B cell (primary cell): ENCODE measurements around the gene RPS6KL1. TPM values are rescaled to one million over a fixed set of nuclear protein-coding genes. Genes with fewer than 3 reads are reported as not detected.
A peak's percentile ranks its signal among the peaks of the same experiment; 100 is the strongest.

Experiments used
- ATAC-seq: fragments of 200-7000 bp; cut with Tn5 transposase; one replicate; pipeline ENCODE4 v1.10.0; 2021; ENCODE audit warnings: low read depth, mild to moderate bottlenecking, moderate number of reproducible peaks, moderate library complexity
- CTCF ChIA-PET: fragments of 350-600 bp; sonication (Branson Sonifier 250); formaldehyde crosslinking; loops from one replicate; lab custom pipeline; 2021; ENCODE audit warnings: antibody characterized with exemption, inconsistent platforms; lab: Charles Lee
- POLR2A ChIA-PET: fragments of 350-600 bp; sonication (Branson Sonifier 250); formaldehyde crosslinking; loops from one replicate; lab custom pipeline; 2021; ENCODE audit warnings: antibody characterized with exemption; lab: Charles Lee
- DNase-seq: peaks from one replicate; pipeline ENCODE4 v3.0.0; 2013
- H2AFZ ChIP-seq: 2 replicates; pipeline ENCODE4 v1.6.1; 2012; ENCODE audit warnings: mild to moderate bottlenecking, low read depth, low read length; ENCODE audit not compliant: insufficient read depth, poor library complexity, severe bottlenecking
- H3K27ac ChIP-seq, 2 donors: 1 replicate in 1 of 2; 2 replicates in 1 of 2; pipeline ENCODE4 v1.5.1; 2012 to 2013; ENCODE audit warnings: low read length in 2 of 2, mild to moderate bottlenecking in 2 of 2, moderate library complexity in 1 of 2
- H3K27me3 ChIP-seq, 4 experiments: fragments of 200-600 bp in 1 of 4; sonication (generic) in 1 of 4; replicated peaks in 1 of 4; 1 replicate in 2 of 4; 2 replicates in 2 of 4; pipeline versions ENCODE4 v1.6.1 to v1.7.0; 2013 to 2016; ENCODE audit warnings: low read length in 3 of 4, mild to moderate bottlenecking in 2 of 4, mixed read lengths in 1 of 4, moderate library complexity in 1 of 4; ENCODE audit not compliant: insufficient read depth in 4 of 4, control insufficient read depth in 3 of 4; ENCODE audit errors: control extremely low read depth in 1 of 4
- H3K36me3 ChIP-seq, 2 experiments: replicated peaks in 1 of 2; 1 replicate in 1 of 2; 2 replicates in 1 of 2; pipeline versions ENCODE4 v1.6.1 to v1.7.1; 2013; ENCODE audit warnings: low read length in 1 of 2; ENCODE audit not compliant: insufficient read depth in 2 of 2, control insufficient read depth in 1 of 2; ENCODE audit errors: control extremely low read depth in 1 of 2, extremely low read depth in 1 of 2
- H3K4me1 ChIP-seq, 2 donors: fragments of 200-600 bp in 1 of 2; sonication (generic) in 1 of 2; 1 replicate in 1 of 2; 2 replicates in 1 of 2; pipeline versions ENCODE4 v1.5.1 to v1.6.1; 2013 to 2017; ENCODE audit warnings: low read length in 2 of 2; ENCODE audit not compliant: control insufficient read depth in 2 of 2, insufficient read depth in 2 of 2
- H3K4me2 ChIP-seq: replicated peaks from 2 replicates; pipeline ENCODE3; 2012; ENCODE audit warnings: mild to moderate bottlenecking, low read depth, low read length; ENCODE audit not compliant: poor library complexity, severe bottlenecking
- H3K4me3 ChIP-seq, 5 experiments: fragments of 200-600 bp in 1 of 5; sonication (generic) in 1 of 5; 1 replicate in 3 of 5; 2 replicates in 2 of 5; pipeline versions ENCODE4 v1.5.1 to v1.7.0; 2011 to 2016; ENCODE audit warnings: low read length in 4 of 5, mild to moderate bottlenecking in 4 of 5, low read depth in 2 of 5, control low read depth in 1 of 5, moderate library complexity in 1 of 5; ENCODE audit not compliant: insufficient read depth in 1 of 5; ENCODE audit errors: control extremely low read depth in 1 of 5, extremely low read depth in 1 of 5
- H3K79me2 ChIP-seq: fragments of 200-600 bp; sonication (generic); one replicate; pipeline ENCODE4 v1.6.0; 2016; ENCODE audit warnings: low read length; ENCODE audit not compliant: control insufficient read depth, insufficient read depth
- H3K9ac ChIP-seq: fragments of 200-600 bp; sonication (generic); 2 replicates; pipeline ENCODE4 v1.6.1; 2017; ENCODE audit warnings: mild to moderate bottlenecking, low read length, moderate library complexity
- H3K9me3 ChIP-seq, 3 donors: one replicate each; pipeline versions ENCODE4 v1.6.1 to v1.7.1; 2013; ENCODE audit warnings: low read length in 2 of 3; ENCODE audit not compliant: control insufficient read depth in 2 of 3, insufficient read depth in 1 of 3; ENCODE audit errors: control extremely low read depth in 1 of 3
- H4K20me1 ChIP-seq: 2 replicates; pipeline ENCODE4 v1.6.0; 2012; ENCODE audit warnings: mild to moderate bottlenecking, low read length; ENCODE audit not compliant: insufficient read depth, control insufficient read depth, poor library complexity, severe bottlenecking
- H3K27ac Mint-ChIP-seq: one replicate; pipeline ENCODE4 v1.8.0; 2021; ENCODE audit warnings: mixed read lengths
- H3K27me3 Mint-ChIP-seq: one replicate; pipeline ENCODE4 v1.8.0; 2021; ENCODE audit warnings: mixed read lengths
- H3K4me1 Mint-ChIP-seq: one replicate; pipeline ENCODE4 v1.8.0; 2021; ENCODE audit warnings: mixed read lengths
- H3K4me3 Mint-ChIP-seq: one replicate; pipeline ENCODE4 v1.8.0; 2021; ENCODE audit warnings: mixed read lengths
- H3K9me3 Mint-ChIP-seq: one replicate; pipeline ENCODE4 v1.8.0; 2022; ENCODE audit warnings: mixed read lengths; ENCODE audit not compliant: insufficient read depth
- EZH2 ChIP-seq: IDR thresholded peaks from 2 replicates; pipeline ENCODE4 v1.6.1; 2012; ENCODE audit warnings: borderline replicate concordance, low read depth, mild to moderate bottlenecking, moderate library complexity, low read length; ENCODE audit not compliant: insufficient read depth, poor library complexity, severe bottlenecking
- WGBS: methylation state at CpG from one replicate; pipeline ENCODE4 v1.1.5; 2013; ENCODE audit warnings: missing lambda C conversion rate; ENCODE audit not compliant: insufficient coverage; 5-methylcytosine and 5-hydroxymethylcytosine counted together
- intact Hi-C: fragments of 100-400 bp; cut with micrococcal nuclease; formaldehyde crosslinking; loops from one replicate; pipeline ENCODE4 v1.10.0; 2022
- polyA plus RNA-seq: library from polyadenylated mRNA; depleted of rRNA; stranded (reverse); fragments of >200 nt; gene quantifications from 2 replicates; pipeline ENCODE4 v1.2.3, GENCODE V29; 2012
- total RNA-seq, 2 donors: library from RNA; stranded (reverse); fragments of 120-200 nt in 1 of 2; gene quantifications; 1 replicate in 1 of 2; 2 replicates in 1 of 2; pipeline versions ENCODE4 v1.2.3 to v1.2.4, GENCODE V29; 2013 to 2022
- TF ChIP-seq, protein P1 (sequence below): fragments of 200-600 bp; IDR thresholded peaks from one replicate; pipeline ENCODE4 v1.8.0; 2022; ENCODE audit warnings: antibody characterized with exemption, mild to moderate bottlenecking

RPS6KL1 gene
- total and polyA plus RNA-seq, 2 donors (not counting 1 experiment from before 2014, with no cell fraction given): 3.4 to 4.4 TPM

DNA sequence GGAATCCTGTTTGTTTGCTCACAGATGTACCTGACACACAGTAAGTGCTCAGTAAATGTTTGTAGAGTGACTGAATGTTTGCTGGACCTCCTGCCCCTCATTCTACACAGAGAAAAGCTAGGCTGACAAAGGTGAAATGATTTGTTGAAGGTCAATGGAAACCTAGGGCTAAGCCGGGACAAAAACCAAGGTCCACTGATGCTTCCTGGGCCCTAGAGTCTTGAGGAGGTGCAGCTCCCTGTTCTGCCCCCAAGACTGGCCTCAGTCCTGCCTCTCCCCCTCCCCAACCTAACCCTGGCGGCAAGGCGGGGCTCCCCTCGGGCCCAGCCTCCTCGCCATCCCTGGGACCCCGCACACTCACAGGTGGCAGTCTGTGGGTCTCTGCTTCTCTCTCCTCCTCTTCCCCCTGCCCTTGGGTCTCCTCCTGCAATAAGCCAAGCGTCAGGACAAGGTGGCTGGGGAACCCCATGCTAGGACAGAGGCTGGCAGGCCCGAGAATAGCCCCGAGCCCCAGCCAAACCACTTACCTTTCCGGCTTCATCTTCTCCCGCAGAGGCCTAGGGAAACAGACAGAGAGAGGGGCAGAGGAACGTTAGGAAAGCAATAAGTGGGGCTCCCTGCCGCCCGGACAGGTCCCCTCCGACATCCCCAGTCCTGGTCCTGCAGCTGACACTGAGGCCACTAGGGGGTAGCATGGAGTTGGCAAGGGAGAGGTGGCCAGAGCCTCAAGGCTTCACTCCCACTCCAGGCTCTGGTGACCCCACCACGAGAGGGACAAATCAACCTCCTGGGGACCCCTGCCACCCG is 23.0 kb upstream of the RPS6KL1 start:
- intact Hi-C loops: loop anchor here (1.0 to 10.0 kb wide), 3 partner anchors 56 to 359 kb away; partner anchors contain the start of gene EIF2B2
- Mint-ChIP-seq H3K9me3 (no peaks in the 10 kb centered on the region), H3K27ac (peak overlapping the region; percentile 72), H3K27me3 (no peaks in the 10 kb centered on the region), H3K4me1 (peaks cover 34% of the 10 kb centered on the region), H3K4me3 (peak overlapping the region; percentile 32)
- H3K79me2 ChIP-seq: no peaks in the 10 kb centered on the region
- H3K9me3 ChIP-seq: no peaks in the 10 kb centered on the region
- H3K4me1 ChIP-seq: peaks cover 31 to 35% of the 10 kb centered on the region in 2 donors
- ChIA-PET POLR2A (no interaction called here), CTCF (interaction anchor here (0.6 to 6.7 kb wide), 25 partner anchors 8 to 774 kb away, joined by 3 to 71 read pairs (median 5); partner anchors contain the start of gene RPS6KL1)
- no peak overlapping the region for H3K27ac ChIP-seq
- H3K4me3 ChIP-seq: no peak overlapping the region
- WGBS: 17% methylated on average over 8 of the region's 17 CpGs
- H3K36me3 ChIP-seq: no peaks in the 10 kb centered on the region
- no peak overlapping the region for H3K9ac ChIP-seq
- no peaks in the 10 kb centered on the region for H4K20me1 ChIP-seq
- peak overlapping the region; percentile 56 for H3K4me2 ChIP-seq
- ATAC-seq (peak; percentile 71), DNase-seq (peak; percentile 80)
- H3K27me3 ChIP-seq: no peaks in the 10 kb centered on the region
- H2AFZ ChIP-seq: peak overlapping the region; percentile 63
- TF ChIP-seq, protein P1, sequence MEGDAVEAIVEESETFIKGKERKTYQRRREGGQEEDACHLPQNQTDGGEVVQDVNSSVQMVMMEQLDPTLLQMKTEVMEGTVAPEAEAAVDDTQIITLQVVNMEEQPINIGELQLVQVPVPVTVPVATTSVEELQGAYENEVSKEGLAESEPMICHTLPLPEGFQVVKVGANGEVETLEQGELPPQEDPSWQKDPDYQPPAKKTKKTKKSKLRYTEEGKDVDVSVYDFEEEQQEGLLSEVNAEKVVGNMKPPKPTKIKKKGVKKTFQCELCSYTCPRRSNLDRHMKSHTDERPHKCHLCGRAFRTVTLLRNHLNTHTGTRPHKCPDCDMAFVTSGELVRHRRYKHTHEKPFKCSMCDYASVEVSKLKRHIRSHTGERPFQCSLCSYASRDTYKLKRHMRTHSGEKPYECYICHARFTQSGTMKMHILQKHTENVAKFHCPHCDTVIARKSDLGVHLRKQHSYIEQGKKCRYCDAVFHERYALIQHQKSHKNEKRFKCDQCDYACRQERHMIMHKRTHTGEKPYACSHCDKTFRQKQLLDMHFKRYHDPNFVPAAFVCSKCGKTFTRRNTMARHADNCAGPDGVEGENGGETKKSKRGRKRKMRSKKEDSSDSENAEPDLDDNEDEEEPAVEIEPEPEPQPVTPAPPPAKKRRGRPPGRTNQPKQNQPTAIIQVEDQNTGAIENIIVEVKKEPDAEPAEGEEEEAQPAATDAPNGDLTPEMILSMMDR: peak; percentile 97
- no peak for TF ChIP-seq EZH2
